Measurements from ENCODE around the gene MACO1. TPM values are rescaled to one million over a fixed set of nuclear protein-coding genes. Genes with fewer than 3 reads are reported as not detected.

Gene MACO1
- total RNA-seq, 1 experiment from 2014 or later, result 9.8 TPM

- POLR2A ChIA-PET, result interaction anchor here (0.8 kb wide), 1 partner anchor 14 kb away, joined by 3 read pairs; no protein-coding TSS in a partner anchor
- ATAC-seq (no peak), DNase-seq (ENCODE audit: low read depth, low spot score) (no peak)
- H2AFZ ChIP-seq (ENCODE audit: low read depth, low read length, poor library complexity, severe bottlenecking), result no peak overlapping the region
- TF ChIP-seq CTCF (IDR thresholded peaks at IDR 0.05 in 2 of 3, conservative IDR thresholded peaks at IDR 0.05 in 1 of 3; ENCODE audit: borderline replicate concordance in 1 of 3, insufficient read depth in 1 of 3, low read depth in 2 of 3, low read length in 2 of 3), result no peak
- TF ChIP-seq CEBPB (IDR thresholded peaks at IDR 0.05; ENCODE audit: low read depth), result no peak
- intact Hi-C loops (cut with micrococcal nuclease), result loop anchor here (1.0 to 2.0 kb wide), 2 partner anchors 15 to 117 kb away; no protein-coding TSS in a partner anchor
- no peaks in the 10 kb centered on the region for H3K9me2 ChIP-seq (ENCODE audit: insufficient read depth)
- peaks cover 0 to under 1% of the 10 kb centered on the region in 2 experiments; a peak in 1 of 4 replicates for H3K9me3 ChIP-seq (ENCODE audit: control insufficient read depth in 1 of 2, insufficient read depth in 1 of 2, low read depth in 1 of 2, low read length in 2 of 2)
- CTCF ChIA-PET, result interaction anchor here (0.7 to 3.1 kb wide), 4 partner anchors 14 to 278 kb away, joined by 3 to 9 read pairs (median 6); no protein-coding TSS in a partner anchor
- BruUV-seq (replicated peaks), result no TSS peak
- no peaks in the 10 kb centered on the region for H4K20me1 ChIP-seq (ENCODE audit: insufficient read depth)
- H3K9ac ChIP-seq (ENCODE audit: low read length), result no peak overlapping the region
- no peak overlapping the region for H3K27ac ChIP-seq (ENCODE audit: low read depth, low read length)
- no peaks in the 10 kb centered on the region for H3K4me1 ChIP-seq (ENCODE audit: control insufficient read depth in 1 of 2, insufficient read depth in 2 of 2, low read length in 2 of 2)
- no peaks in the 10 kb centered on the region for H3K36me3 ChIP-seq (ENCODE audit: control insufficient read depth in 1 of 2, insufficient read depth in 2 of 2, low read length in 2 of 2)
- H3K4me2 ChIP-seq (ENCODE audit: low read length), result no peak overlapping the region
- H3K4me3 ChIP-seq (replicated peaks in 1 of 2; ENCODE audit: low read depth in 1 of 2, low read length in 2 of 2), result no peak overlapping the region
- RAD21 ChIA-PET (ENCODE audit: low non-redundant PET in 1 of 2, low total read pairs in 2 of 2, uncharacterized antibody in 2 of 2, unreplicated experiment in 2 of 2), result interaction anchor here in 1 of 2 experiments (0.7 kb wide), 1 partner anchor 280 kb away, joined by 3 read pairs; no protein-coding TSS in a partner anchor
- H3K27me3 ChIP-seq (ENCODE audit: insufficient read depth, low read length), result no peaks in the 10 kb centered on the region
- no peaks in the 10 kb centered on the region for H3K79me2 ChIP-seq (ENCODE audit: insufficient read depth, low read length)
Observed at GRCh38 chr1:25519624-25520023, 88.9 kb downstream of the MACO1 start.

GRCh38 chr1:25520446-25521061 is 89.9 kb downstream of the MACO1 start:
- DNase-seq (ENCODE audit: low read depth, low spot score), result peak; percentile 48
- no peaks in the 10 kb centered on the region for H3K36me3 ChIP-seq (ENCODE audit: control insufficient read depth in 1 of 2, insufficient read depth in 2 of 2, low read length in 2 of 2)
- H3K9ac ChIP-seq (ENCODE audit: low read length), result no peak overlapping the region
- H3K27me3 ChIP-seq (ENCODE audit: insufficient read depth, low read length), result no peaks in the 10 kb centered on the region
- H3K9me3 ChIP-seq (ENCODE audit: control insufficient read depth in 1 of 2, insufficient read depth in 1 of 2, low read depth in 1 of 2, low read length in 2 of 2), result peaks cover 0 to 5% of the 10 kb centered on the region in 2 experiments; a peak in 1 of 4 replicates
- no peaks in the 10 kb centered on the region for H3K79me2 ChIP-seq (ENCODE audit: insufficient read depth, low read length)
- no peaks in the 10 kb centered on the region for H3K4me1 ChIP-seq (ENCODE audit: control insufficient read depth in 1 of 2, insufficient read depth in 2 of 2, low read length in 2 of 2)
- no peaks in the 10 kb centered on the region for H3K9me2 ChIP-seq (ENCODE audit: insufficient read depth)
- H3K4me3 ChIP-seq (replicated peaks in 1 of 2; ENCODE audit: low read depth in 1 of 2, low read length in 2 of 2), result no peak overlapping the region
- intact Hi-C loops (cut with micrococcal nuclease), result loop anchor here (1.0 to 2.0 kb wide), 2 partner anchors 16 to 118 kb away; no protein-coding TSS in a partner anchor
- CTCF ChIA-PET, result interaction anchor here (0.6 to 3.1 kb wide), 12 partner anchors 10 to 290 kb away, joined by 3 to 9 read pairs (median 4); no protein-coding TSS in a partner anchor
- ATAC-seq, result peak; percentile 61
- no TSS peak for BruUV-seq (replicated peaks)
- H4K20me1 ChIP-seq (ENCODE audit: insufficient read depth), result no peaks in the 10 kb centered on the region
- POLR2A ChIA-PET, result no interaction called here
- H3K27ac ChIP-seq (ENCODE audit: low read depth, low read length), result no peak overlapping the region
- peak overlapping the region; percentile 56 for H2AFZ ChIP-seq (ENCODE audit: low read depth, low read length, poor library complexity, severe bottlenecking)
- no peak overlapping the region for H3K4me2 ChIP-seq (ENCODE audit: low read length)
- RAD21 ChIA-PET (ENCODE audit: low non-redundant PET in 1 of 2, low total read pairs in 2 of 2, uncharacterized antibody in 2 of 2, unreplicated experiment in 2 of 2), result no interaction called here
- TF ChIP-seq ZFX (IDR thresholded peaks at IDR 0.05) (no peak), CTCF (IDR thresholded peaks at IDR 0.05 in 2 of 3, conservative IDR thresholded peaks at IDR 0.05 in 1 of 3; ENCODE audit: borderline replicate concordance in 1 of 3, insufficient read depth in 1 of 3, low read depth in 2 of 3, low read length in 2 of 3) (peak; percentile 75 to 89 (median 77)), ZBTB33 (IDR thresholded peaks at IDR 0.05; ENCODE audit: extremely low read depth, insufficient replicate concordance, low read length) (no peak), RAD21 (IDR thresholded peaks at IDR 0.05; ENCODE audit: low read depth) (peak; percentile 80)
